Kidney (tissue), 14 donors: ENCODE data around the gene HAPLN2. TPM values are rescaled to one million over a fixed set of nuclear protein-coding genes. Genes with fewer than 3 reads are reported as not detected.
A peak's percentile ranks its signal among the peaks of the same experiment; 100 is the strongest.
"Not testable (repeated sequence)": the region's sequence is repeated elsewhere in the genome, so short reads cannot be mapped to it uniquely, and the experiment has no call there.

Experiments used
- DNase-seq, 5 donors: peaks; one replicate each; pipeline ENCODE4 v3.0.0-alpha.2; 2013 to 2020
- FAIRE-seq: peaks from 2 replicates; lab custom pipeline; 2012; peaks lifted over from hg19 to GRCh38; lab: Jason Lieb, UNC
- H3K27ac ChIP-seq, 2 donors: one replicate each; pipeline ENCODE4 v1.7.0; 2013; ENCODE audit warnings: low read depth in 2 of 2, low read length in 2 of 2, inconsistent platforms in 1 of 2
- H3K27me3 ChIP-seq: one replicate; pipeline ENCODE4 v1.7.1; 2013; ENCODE audit warnings: low read length, inconsistent platforms; ENCODE audit not compliant: control insufficient read depth, insufficient read depth
- H3K36me3 ChIP-seq, 3 donors: one replicate each; pipeline versions ENCODE4 v1.7.0 to v1.7.1; 2013; ENCODE audit warnings: low read length in 3 of 3, control low read depth in 1 of 3, inconsistent platforms in 1 of 3; ENCODE audit not compliant: insufficient read depth in 3 of 3, control insufficient read depth in 2 of 3
- H3K4me1 ChIP-seq, 3 donors: one replicate each; pipeline versions ENCODE4 v1.7.0 to v1.7.1; 2013; ENCODE audit warnings: low read length in 3 of 3, inconsistent platforms in 1 of 3, low read depth in 1 of 3; ENCODE audit not compliant: control insufficient read depth in 2 of 3, insufficient read depth in 2 of 3
- H3K4me3 ChIP-seq, 3 donors: one replicate each; pipeline versions ENCODE4 v1.7.0 to v1.8.1; 2013; ENCODE audit warnings: low read length in 3 of 3, control low read depth in 1 of 3, inconsistent platforms in 1 of 3
- H3K9ac ChIP-seq, 3 donors: one replicate each; pipeline versions ENCODE4 v1.7.0 to v1.7.1; 2013; ENCODE audit warnings: low read length in 3 of 3, control low read depth in 1 of 3, inconsistent platforms in 1 of 3
- H3K9me3 ChIP-seq, 3 donors: one replicate each; pipeline versions ENCODE4 v1.7.0 to v1.7.1; 2013; ENCODE audit warnings: low read length in 3 of 3, control low read depth in 1 of 3, inconsistent platforms in 1 of 3; ENCODE audit not compliant: control insufficient read depth in 2 of 3, insufficient read depth in 1 of 3
- CTCF ChIP-seq: IDR thresholded peaks from 3 replicates; pipeline ENCODE4 v1.5.1; 2012; ENCODE audit warnings: mild to moderate bottlenecking, moderate library complexity, borderline replicate concordance; ENCODE audit not compliant: insufficient read depth; ENCODE audit errors: extremely low read depth
- intact Hi-C: fragments of 100-400 bp; cut with DNase I; formaldehyde crosslinking; loops from one replicate; pipeline ENCODE4 v1.11.1; 2022
- polyA plus RNA-seq: library from polyadenylated mRNA; stranded (reverse); fragments of 350-450 nt; fragmentation: Illumina TruSeq; extraction: RNeasy Lipid Tissue Mini Kit (QIAGEN cat#74804); gene quantifications from one replicate; pipeline ENCODE4 v1.2.3, GENCODE V29; 2014; ENCODE audit warnings: low read depth, low replicate concordance; ENCODE audit not compliant: insufficient read depth
- total RNA-seq: library from RNA; stranded (reverse); fragmentation: NEBNext Ultra II Directional; extraction: Animal tissue kit (Norgen Biotek cat#: 25700); gene quantifications from one replicate; pipeline ENCODE4 v1.2.1, GENCODE V29; 2021
- donor health status: control.
- donor health status: control.
- donor health status: control.
- donor health status: control.
- donor health status: control.
- donor health status: DM: yes; HTN: yes; CAD: no.
- donor health status: Normal renal cell carcinoma (clear cell type).

Gene HAPLN2
- total and polyA plus RNA-seq, 2 donors from 2014 or later: 0.30 to 1.9 TPM

- FAIRE-seq (no peak), DNase-seq (no peak)
- peaks cover 10% of the 10 kb centered on the region for H3K27me3 ChIP-seq
- no peaks in the 10 kb centered on the region for H3K36me3 ChIP-seq
- intact Hi-C loops: no loop called here
- no peaks in the 10 kb centered on the region for H3K9me3 ChIP-seq
- peaks cover 0 to 3% (median 0%) of the 10 kb centered on the region in 3 donors for H3K4me1 ChIP-seq
- no peak overlapping the region for H3K4me3 ChIP-seq
- H3K27ac ChIP-seq: no peak overlapping the region
- H3K9ac ChIP-seq: no peak overlapping the region
- no peak for TF ChIP-seq CTCF
Observed at GRCh38 chr1:156629823-156630449, 10.7 kb downstream of the HAPLN2 start.

DNA sequence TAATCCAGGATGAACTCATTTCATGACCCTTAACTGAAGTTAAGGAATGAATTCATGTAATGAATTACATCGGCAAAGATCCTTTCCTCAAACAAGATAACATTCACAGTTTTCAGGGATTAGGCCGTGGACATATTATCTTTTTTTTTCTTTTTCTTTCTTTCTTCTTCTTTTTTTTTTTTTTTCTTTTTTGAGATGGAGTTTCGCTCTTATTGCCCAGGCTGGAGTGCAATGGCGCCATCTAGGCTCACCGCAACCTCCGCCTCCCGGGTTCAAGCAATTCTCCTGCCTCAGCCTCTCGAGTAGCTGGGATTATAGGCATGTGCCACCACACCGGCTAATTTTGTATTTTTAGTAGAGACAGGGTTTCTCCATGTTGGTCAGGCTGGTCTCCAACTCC lies 11.9 kb downstream of the HAPLN2 start:
- not testable (repeated sequence) for H3K27me3 ChIP-seq

GRCh38 chr1:156632355-156632754 lies 13.1 kb downstream of the HAPLN2 start:
- no peak for FAIRE-seq
- TF ChIP-seq CTCF: no peak
- H3K9me3 ChIP-seq: no peaks in the 10 kb centered on the region
- H3K27me3 ChIP-seq: peaks cover 3% of the 10 kb centered on the region
- no peak for DNase-seq
- H3K27ac ChIP-seq: no peak overlapping the region
- H3K36me3 ChIP-seq: no peaks in the 10 kb centered on the region
- H3K9ac ChIP-seq: no peak overlapping the region
- no peak overlapping the region for H3K4me3 ChIP-seq
- H3K4me1 ChIP-seq: no peaks in the 10 kb centered on the region
- intact Hi-C loops: no loop called here

More for the DNA sequence above, 11.9 kb downstream of the HAPLN2 start:
- H3K4me3 ChIP-seq, H3K9ac ChIP-seq, intact Hi-C loops, H3K4me1 ChIP-seq, H3K27ac ChIP-seq, H3K9me3 ChIP-seq, H3K36me3 ChIP-seq, DNase-seq, FAIRE-seq: not testable (repeated sequence)

DNA sequence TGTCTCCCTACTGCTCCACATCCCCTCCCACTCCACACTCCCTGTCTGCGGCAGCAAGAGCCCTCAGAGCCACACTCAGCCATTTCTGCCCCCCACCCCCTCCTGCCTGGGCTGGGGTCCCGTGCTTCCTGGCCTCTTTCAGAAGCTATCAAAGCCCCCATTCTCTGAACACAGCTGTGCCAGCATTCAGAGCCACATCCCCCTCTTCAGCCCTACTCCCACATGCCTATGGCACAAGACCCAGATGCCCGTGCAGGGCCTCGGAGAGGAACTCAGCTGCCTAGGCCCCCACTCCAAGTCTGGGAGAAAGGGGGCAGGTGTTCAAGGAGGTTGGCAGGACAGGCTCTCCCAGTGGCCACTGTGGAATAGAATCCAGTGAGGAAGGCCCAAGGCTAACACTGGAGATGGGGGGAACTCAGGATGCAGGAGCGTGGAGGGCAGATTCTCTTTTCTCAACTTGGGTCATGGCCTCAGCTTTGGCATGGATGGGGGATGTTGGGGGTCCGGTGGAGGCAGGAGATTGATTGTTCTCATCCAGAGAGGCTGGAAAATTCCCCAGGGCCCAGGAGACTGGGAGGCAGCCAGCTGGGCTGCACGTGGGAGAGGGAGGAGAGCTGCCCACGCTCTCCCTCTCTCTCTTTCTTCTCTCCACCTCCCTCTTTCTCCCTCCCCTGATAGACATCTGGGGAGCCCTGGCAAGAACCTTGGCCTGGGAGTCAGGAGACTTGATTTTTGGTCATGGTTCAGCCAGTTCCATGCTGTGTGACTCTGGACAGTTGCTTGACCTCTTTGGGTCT lies 19.2 kb downstream of the HAPLN2 start:
- intact Hi-C loops: no loop called here
- H3K9me3 ChIP-seq: no peaks in the 10 kb centered on the region
- no peak overlapping the region for H3K27ac ChIP-seq
- peaks cover 0 to 5% (median 0%) of the 10 kb centered on the region in 3 donors for H3K4me1 ChIP-seq
- peak in 1 of 5 donors; percentile 16 for DNase-seq
- no peak overlapping the region for H3K4me3 ChIP-seq
- TF ChIP-seq CTCF: no peak
- no peak overlapping the region for H3K9ac ChIP-seq
- H3K27me3 ChIP-seq: peaks cover 8% of the 10 kb centered on the region
- H3K36me3 ChIP-seq: no peaks in the 10 kb centered on the region
- FAIRE-seq: no peak
